Activated CD4-positive, alpha-beta T cell treated with anti-CD3 and anti-CD28 coated beads, Interleukin-2, amount 50 U/mL, for 16 hours (primary cell): ENCODE data around the gene GPR158.
"Not testable (repeated sequence)": the region's sequence is repeated elsewhere in the genome, so short reads cannot be mapped to it uniquely, and the experiment has no call there.

Experiments used
- DNase-seq: peaks from one replicate; pipeline ENCODE4 v3.0.0-alpha.2; 2020

The GPR158 gene

DNA sequence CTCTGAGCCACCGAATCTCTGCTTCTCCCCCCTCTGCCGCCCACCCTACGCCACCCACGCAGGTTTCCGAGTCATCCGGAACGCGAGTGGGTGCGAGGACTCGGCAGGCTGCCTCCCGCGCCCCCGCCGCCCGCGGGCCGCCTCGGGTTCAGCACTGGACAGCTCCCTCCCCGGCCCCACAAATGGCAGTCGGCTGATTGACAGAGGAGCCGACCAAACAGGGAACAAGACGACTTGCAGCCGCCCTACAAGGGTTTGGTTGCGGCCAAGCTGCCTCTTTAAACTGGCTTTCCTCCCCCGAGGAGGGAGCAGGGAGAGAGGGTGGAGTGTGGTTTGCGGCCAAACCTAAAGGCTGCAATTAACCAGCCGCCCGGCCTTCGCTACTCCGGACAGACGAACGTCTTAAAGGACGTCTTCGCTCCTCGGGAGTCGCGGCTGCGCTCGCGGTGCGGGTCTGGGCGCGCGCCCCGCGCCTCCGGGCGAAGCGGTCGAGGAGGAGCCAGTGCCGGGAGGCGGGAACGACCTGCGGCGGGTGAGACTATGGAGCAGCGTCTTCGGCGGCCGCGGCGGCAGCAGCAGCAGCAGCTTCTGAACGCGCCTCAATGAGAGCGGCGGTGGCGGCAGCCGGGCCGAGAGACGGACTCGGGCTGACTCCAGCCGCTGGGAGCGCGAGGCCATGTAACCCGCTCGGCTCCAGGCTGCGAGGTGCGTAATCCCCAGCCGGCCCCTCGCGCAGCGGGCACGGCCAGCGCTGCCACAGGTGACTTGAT, at the start of gene GPR158:
Gene GPR158 (plus strand): TSS at position 541 of the 770 bp plus-strand sequence. CDS start 420 bp downstream, outside the sequence.
- peak; percentile 51 for DNase-seq

GRCh38 chr10:25125201-25125611, 49.6 kb upstream of the GPR158 start:
- DNase-seq, result no peak

- no peak for DNase-seq
Observed at GRCh38 chr10:25129592-25129991, 45.2 kb upstream of the GPR158 start.

GRCh38 chr10:25130906-25131305, 43.9 kb upstream of the GPR158 start:
- no peak for DNase-seq

DNA sequence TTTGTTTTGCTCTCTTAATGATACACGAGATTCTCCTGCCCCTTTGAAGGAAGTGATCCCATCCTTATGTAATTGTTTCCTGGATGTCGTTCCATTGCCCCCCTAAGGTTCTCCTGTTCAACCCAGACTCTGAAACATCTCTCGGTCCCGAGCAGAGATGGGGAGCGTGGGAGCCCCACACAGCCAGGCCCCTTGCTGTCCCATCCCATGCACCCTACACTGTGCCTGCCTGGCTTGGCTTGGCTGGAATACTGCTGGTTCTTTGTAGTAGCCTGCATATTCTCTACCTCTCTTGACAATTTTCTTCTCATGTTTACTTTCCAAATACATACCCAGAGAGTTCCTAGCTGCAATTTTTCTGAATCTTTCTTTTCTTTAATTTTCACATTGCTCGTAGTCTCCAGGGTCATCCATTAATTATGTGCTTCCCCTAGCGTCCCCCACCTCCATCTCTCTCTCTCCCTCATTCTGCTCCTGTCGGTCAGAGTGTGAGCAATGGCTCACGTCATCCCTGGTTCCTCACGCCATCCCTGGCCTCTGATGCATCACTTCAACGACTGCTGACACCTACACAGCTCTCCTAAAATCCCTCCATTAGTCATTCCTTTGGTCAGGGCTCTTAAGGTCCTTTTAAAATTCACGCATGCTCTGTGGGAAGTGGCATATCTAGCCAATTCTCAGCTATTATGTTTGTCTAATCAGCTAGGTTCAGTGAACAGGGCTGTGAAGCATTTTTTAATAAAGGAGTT, 32.5 kb upstream of the GPR158 start:
- no peak for DNase-seq

- DNase-seq, result no peak
Observed at GRCh38 chr10:25157650-25158049, 17.2 kb upstream of the GPR158 start.

GRCh38 chr10:25159591-25159990, 15.2 kb upstream of the GPR158 start:
- no peak for DNase-seq

- DNase-seq, result no peak
Observed at GRCh38 chr10:25162391-25162790, 12.4 kb upstream of the GPR158 start.

- not testable (repeated sequence) for DNase-seq
Observed at GRCh38 chr10:25163464-25163863, 11.3 kb upstream of the GPR158 start.

- DNase-seq, result no peak
Observed at GRCh38 chr10:25169740-25170139, 5.1 kb upstream of the GPR158 start.

DNA sequence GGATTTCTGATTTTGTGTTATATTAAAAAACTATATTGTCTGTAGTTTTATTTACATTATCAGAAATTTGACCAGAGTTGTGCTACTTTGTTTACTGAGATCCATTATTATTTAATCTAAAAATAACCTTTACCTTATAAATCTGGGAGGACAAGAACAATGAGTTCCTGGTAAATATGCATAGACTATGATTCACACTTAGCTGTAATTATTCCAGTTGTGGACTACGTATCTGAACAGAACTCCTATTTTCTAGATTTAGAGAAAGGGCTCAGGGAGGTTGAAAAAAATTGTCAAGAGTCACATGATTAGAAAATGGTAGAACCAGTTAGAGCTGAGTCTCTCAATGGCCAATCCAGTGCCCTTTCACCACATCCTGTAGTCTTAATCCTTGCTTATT, 4.2 kb upstream of the GPR158 start:
- no peak for DNase-seq

DNA sequence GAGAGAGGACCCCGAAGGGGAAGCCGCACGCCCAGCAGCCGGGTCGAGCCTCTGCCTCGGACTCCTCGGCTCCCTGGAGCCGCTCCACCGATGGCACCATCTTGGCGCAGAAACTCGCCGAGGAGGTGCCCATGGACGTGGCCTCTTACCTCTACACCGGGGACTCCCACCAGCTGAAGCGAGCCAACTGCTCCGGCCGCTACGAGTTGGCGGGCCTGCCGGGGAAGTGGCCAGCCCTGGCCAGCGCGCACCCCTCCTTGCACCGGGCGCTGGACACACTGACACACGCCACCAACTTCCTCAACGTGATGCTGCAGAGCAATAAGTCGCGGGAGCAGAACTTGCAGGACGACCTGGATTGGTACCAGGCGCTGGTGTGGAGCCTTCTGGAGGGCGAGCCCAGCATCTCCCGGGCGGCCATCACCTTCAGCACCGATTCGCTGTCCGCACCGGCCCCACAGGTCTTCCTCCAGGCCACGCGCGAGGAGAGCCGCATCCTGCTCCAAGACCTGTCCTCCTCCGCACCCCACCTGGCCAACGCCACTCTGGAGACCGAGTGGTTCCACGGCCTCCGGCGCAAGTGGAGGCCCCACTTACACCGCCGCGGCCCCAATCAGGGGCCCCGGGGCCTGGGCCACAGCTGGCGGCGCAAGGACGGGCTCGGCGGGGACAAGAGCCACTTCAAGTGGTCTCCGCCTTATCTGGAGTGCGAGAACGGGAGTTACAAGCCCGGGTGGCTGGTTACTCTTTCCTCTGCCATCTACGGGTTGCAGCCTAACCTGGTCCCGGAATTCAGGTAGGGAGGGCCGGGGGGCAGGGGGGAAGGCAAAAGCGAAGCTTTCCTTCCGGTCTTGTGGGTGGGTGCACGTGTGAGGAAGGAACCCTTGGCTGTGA, 973 bp downstream of the GPR158 start:
- no peak for DNase-seq

DNA sequence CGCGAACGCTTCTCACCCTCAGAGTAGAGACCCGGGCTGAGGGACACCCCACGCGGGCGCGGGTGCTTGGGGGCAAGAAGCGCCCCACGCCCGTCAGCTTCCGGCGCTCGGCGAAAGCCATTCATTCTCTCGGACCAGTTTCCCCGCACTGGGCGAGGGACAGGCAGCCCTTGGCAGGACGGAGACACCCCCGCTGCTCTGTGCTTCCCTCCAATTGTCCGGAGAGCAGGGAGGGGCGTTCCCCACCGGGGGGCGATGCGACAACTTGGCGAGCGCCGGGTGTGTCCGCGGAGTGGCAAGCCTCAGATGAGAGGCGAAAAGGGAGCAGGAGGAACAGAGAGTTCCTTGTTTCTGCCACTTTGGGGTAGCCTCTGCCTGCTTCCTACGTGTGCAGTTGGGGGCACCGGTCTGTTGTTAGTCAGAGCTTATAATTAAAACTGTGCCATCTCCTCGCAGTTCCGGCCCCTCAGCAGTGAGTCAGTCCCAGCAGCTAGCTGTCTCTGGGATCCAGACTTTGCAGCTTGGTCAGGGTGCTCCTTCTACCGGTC, 1.7 kb downstream of the GPR158 start:
- no peak for DNase-seq

DNA sequence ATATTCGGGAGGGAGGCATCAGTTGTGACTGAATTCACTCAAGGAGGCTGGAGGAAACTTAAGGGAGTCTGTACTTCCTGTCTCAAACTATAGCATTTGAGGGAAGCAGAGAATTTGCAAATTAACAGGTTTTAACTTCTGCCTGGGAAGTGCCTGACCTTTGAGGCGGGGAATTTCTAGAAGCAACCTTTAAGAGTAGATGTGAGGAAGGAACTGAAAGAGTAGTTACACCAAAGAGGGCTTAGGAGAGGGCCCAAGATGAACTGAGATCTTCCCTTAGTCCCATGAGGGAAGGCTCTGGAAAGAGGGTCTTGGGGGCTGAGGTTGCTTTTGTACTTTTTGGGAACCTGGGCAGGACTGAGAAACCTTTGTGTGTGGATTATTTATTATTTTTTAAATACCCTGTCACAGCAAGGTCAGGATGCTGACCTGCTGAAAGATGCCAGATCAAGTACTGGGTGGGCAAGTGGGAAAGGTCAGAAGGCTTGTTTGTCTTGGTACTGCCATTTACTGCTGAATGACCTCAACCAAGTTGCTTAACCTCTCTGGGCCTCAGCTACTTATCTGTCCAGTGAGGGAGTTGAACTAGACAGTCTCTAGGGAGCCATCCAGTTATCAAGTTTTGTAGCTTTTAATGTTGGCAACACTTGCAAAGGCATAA, 2.4 kb downstream of the GPR158 start:
- DNase-seq, result no peak

GRCh38 chr10:25177754-25178135, 2.9 kb downstream of the GPR158 start:
- DNase-seq, result no peak

DNA sequence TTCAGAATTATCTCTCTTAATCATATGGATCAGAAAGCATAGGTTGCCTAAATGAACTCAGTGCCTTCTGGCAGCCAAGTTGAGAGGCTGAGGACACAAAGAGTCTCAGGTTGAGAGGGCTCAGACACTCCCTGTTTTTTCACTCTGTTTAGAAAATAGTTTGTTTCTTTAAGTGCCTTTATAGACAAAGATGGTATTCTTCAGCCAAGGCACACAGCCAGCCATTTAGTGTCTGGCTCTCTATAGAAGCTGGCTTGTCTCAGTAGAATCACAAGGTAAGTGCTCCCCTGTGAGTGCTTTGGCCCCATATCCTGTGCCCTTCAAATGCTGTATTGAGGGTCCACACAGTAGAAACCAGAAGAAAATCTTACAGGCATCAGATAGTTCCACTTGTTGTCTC, 3.6 kb downstream of the GPR158 start:
- no peak for DNase-seq

DNA sequence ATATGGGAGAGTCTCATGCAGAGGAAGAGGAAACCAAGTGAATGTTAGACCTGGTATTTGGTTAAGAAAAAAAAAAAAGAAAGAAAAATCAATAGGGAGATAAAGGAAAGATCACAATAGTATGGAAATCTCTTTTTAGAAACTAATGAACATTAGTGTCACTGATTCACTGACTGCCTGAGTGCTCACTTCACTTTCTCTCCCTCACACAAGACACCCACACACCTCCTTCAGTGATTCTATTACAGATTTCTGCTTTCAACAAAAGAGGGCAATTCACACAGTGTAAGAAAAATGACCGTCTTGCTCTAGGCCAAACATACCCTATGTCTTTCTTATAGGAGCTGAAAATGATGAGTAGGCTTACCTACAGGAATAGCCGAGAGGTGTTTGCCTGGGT, 6.0 kb downstream of the GPR158 start:
- DNase-seq, result no peak

GRCh38 chr10:25182636-25183035, 7.8 kb downstream of the GPR158 start:
- no peak for DNase-seq

- DNase-seq, result no peak
Observed at GRCh38 chr10:25191162-25191895, 16.5 kb downstream of the GPR158 start.

GRCh38 chr10:25198151-25198550, 23.4 kb downstream of the GPR158 start:
- no peak for DNase-seq

GRCh38 chr10:25206693-25207414, 32.1 kb downstream of the GPR158 start:
- DNase-seq, result no peak
